GM18517 (cell line): ENCODE results near the gene CLEC7A.

ENCODE experiments used
- ATAC-seq: cut with Tn5 transposase; IDR thresholded peaks from one replicate; pipeline ENCODE4 v1.9.1; 2021; ENCODE audit warnings: mild to moderate bottlenecking, moderate library complexity; ENCODE audit not compliant: unreplicated experiment

The CLEC7A gene

DNA sequence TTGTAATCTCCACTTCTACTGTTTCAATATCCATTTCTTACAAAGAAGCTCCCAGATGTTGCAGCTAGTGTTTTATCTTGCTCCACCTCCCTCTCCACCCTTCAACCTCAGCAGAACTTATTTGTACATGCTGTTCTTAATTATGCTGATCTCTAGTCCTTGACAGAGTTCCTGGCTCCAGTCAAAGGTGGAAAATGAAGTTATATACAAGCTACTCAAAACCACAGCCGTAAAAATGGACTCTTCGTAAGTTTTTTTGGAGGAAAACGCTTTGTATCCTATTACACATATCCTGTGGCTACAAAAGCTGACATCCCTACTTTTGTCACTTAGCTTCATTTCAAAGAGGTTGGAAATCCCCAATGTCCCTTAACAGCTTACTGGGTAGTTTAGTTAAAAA lies 32.5 kb downstream of the CLEC7A start:
- no peak for ATAC-seq

DNA sequence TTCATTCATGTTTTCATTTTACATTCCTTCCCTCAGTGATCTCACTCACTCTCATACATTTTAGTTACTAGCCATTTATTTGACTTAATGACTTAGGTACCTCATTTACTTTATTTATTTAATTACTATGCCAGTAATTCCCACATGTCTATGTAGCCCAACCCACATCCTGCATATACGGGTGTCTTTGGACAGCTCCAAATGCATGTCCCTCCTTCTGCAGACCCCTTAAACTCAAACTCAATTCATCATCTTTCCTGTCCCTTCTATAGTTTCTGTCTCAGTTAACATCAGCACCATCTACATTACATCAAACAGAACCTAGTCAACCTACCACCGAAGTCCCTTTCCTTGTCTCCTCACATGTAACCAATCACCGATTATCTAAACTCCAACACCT lies 34.0 kb downstream of the CLEC7A start:
- no peak for ATAC-seq

DNA sequence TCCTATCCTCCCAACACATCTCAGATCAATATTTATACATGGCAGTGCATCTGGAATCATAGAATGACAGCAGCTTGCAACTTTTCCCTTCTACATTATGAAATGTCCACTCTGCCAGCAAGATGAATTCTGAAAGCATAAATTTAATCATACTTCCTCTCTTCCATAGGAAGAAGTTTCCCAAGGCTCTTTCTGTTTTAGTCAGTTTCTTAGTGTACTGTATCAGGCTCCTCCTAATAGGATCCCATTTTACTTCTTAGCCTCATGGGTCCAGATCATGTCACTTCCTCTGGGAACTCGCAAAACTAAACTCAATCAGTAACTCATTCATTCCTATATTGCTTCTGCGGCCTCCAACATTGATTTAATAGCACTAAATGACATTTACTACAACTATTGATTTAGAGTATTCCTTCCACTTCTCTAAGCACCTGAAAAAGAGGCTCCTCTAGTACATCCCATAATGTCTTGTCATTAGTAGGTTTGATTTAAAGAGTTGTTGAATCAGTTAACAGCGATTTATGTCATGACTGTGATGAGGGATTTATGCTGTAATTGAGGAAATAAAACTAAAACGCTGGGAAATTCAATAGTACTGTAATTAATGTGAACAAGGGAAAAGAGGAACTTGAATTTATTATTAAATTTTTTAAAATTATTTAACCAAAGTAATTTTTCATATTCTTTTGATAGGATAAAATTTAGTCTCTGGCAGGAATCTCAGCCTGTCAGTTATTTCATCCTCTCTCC lies 35.2 kb downstream of the CLEC7A start:
- no peak for ATAC-seq

DNA sequence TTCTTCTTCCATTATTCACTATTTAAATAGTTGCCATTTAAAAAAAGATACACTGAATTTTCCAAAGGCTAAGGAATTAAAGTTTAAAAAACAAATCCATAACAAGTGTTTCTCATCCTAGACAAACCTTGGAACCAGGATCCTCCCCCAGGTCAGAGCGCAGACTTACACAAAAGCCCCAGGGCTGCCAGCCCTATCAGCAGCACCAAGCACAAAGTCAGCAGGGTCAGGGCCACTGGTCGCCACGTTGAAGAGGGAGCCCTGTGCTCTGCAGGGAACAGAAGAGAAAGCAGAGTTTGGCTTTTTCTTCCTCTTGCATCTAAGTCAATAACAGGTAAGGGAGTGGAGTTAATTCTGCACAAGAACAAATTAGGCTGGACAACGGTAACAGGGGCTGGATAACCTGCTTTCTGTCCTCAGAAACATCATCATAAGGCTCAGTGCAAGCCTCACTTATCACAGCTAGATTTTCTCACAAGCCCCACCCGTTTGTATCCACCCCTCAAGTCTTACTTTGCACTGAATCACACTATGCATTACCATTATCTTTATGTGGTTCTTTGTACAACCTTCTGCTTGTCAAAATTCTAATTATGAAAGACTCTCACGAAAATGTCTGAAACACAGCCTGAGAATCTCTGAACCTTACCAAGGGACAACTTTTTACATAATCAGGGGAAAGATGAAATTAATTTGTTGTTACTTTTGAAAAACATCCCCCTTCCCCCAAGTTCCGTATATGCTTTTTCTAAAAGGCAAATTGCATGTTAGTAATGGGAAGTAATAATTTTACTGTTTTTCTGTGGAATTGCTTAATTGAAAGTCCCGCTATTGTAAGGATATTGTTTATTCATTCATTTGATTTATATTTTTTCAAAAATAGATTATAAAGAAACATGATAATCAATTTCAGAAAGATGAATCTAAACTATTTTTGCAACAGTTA lies 40.8 kb downstream of the CLEC7A start:
- no peak for ATAC-seq

DNA sequence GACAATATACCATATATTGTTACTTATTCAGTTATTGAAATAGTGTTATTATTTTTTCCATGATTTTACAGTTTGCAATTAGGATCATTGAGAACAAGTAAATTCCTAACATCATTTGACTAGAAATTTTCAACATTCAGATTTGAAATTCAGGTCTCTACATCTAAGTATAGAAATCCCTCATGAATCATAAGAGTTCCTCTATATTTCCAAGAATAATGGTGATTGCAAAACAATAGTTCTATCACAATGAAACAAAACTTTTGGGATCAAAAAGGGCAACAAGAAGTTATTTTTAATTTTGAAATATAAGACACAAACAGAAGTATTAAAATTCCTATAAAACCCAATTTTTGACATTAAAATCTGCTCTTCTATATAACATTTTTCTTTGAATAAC lies 42.0 kb downstream of the CLEC7A start:
- ATAC-seq: no peak

DNA sequence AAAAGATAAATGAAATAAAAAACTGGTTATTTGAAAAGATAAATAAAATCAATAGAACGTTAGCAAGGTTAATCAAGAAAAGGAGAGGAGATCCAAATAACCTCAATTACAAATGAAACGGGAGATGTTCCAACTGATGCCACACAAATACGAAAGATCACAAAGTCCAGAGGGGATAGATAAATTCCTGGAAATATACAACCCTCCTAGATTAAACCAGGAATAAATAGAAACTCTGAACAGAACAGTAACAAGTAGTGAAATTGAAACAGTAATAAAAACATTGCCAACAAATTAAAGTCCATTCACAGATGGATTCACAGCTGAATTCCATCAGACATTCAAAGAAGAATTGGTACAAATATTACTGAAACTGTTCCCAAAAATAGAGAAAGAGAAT lies 43.6 kb downstream of the CLEC7A start:
- no peak for ATAC-seq

DNA sequence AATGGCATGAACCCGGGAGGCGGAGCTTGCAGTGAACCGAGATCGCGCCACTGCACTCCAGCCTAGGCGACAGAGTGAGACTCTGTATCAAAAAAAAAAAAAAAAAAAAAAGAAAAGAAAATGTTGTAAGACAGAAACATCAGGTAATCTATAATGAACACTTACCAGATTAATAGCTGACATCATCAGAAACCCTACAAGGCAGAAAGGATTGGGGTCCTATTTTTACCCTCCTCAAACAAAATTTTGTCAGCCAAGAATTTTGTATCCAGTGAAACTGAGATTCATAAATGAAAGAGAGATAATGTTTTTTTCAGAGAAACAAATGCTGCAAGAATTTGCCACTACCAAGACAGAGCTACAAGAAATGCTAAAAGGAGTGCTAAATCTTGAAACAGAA lies 45.3 kb downstream of the CLEC7A start:
- ATAC-seq: no peak

DNA sequence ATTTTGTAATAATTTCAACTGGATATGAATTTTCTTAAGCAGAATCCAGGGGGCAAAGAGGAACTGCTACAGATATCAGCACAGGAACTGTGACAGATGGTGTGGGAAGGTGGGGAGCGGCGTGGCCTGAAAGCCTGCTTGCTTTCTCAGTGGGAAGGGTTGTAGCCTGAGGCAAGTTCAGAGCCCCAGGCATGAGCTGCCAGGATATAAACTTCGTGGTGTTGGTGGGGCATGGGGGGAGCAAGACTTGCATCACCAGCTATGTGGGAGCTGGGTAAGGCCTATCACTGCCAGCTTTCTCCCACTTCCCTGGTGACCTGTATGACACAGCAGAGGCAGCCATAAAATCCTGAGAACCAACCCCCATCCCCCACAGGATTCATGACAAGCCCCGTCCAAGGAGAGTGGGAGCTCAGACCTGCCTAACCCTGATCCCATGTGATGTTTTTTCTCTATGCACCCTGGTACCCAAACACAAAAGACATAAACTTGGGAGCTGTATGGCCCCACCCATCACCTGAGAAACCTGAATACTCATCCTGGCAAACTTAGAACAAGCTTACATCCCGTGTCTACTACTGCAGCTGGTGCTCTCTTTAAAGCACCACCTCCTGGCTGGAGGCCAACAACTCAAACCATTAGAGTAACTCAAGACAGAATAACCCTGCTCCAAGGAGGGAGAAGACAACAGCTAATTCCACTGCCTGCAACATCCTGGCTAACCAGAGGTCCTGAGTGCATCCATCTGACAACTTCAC lies 47.7 kb downstream of the CLEC7A start:
- ATAC-seq: no peak

DNA sequence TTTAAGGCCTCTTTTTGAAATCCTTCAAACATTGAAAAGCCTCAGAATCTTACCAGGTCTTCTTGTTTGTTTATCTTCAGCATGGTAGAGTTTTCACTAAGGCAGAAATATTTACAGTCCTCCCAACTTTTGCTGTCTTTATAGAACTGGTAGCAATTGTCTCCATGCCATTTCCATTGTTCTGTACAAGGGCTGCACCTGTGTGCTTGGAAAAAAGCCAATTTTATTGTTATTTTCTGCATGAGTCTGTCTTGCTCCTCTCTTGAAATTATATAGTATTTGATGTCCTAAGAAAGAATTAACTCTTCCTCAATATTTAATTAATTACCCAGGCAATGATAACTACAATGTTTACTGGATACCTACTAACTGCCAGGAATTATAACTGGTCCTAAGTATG lies 54.5 kb downstream of the CLEC7A start:
- ATAC-seq: no peak

DNA sequence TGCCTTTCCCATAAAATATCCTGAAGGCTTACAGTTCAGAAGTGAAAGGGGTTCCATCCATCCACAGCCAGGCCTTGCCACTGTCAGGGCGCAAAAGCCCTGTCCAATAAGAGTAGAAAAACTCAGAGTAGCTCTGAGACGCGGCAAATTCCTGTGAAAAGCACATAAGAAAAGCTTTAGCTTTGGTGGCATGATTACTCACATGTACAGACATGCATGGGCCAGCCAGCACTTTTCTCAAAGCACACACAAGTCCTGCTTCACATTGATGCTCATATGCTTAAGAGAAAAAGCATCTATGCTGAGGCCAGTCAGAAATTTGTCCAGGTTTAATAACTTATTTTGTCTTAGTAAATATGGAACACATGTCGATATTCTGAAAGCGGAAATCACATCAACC lies 56.7 kb downstream of the CLEC7A start:
- no peak for ATAC-seq

DNA sequence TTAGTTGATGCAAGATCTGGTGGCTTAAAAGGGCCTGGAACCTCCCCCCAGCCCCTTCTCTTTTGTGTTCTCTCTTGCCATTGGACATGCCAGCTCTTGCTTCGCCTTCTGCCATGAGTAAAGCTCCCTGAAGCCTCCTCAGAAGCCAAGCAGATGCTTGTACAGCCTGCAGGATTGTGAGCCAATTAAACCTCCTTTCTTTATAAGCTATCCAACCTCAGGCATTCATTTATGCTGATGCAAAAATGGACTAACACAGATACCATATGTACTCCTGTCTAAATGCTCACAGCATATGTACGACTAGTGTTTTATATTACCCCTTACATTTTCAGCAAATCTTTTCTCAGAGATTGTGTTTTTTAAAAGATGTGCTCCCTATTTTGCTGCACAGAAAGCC lies 57.9 kb downstream of the CLEC7A start:
- no peak for ATAC-seq

DNA sequence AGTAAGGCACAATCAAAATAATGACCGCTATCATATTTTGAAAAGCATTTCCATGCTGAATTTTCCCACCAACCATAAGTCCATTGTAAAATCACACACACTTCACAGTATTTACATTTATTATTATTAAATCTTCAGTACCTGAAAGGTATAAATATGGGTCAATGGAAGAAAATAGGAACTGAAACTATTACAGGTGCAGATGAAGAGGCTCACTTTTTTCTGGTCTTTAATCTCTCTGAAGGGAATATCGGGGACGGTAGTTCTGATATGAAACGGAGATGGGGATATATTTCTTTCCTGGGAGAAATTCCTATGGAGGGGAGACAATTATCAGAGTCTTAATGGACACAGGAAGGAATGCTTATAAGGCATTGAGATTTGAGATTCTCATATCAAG lies 59.6 kb downstream of the CLEC7A start:
- ATAC-seq: no peak

DNA sequence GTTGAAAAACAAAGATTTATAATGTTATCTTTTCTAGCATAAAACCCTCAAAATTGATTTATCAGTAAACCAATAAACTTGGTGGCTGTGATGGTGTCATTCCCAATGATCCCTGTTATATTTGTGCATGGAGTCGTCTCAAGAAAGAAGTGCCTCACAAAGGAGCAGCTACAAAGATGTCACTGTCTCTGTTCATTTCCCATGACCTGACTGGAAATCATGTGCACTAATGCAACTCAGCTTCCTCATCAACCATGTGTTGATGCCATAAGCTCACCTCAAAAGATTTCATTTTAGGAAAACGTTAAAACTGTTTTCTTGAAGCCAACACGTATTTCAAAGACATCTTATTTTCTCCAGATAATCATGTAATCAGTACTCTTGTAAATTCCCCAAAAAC lies 60.0 kb downstream of the CLEC7A start:
- no peak for ATAC-seq

DNA sequence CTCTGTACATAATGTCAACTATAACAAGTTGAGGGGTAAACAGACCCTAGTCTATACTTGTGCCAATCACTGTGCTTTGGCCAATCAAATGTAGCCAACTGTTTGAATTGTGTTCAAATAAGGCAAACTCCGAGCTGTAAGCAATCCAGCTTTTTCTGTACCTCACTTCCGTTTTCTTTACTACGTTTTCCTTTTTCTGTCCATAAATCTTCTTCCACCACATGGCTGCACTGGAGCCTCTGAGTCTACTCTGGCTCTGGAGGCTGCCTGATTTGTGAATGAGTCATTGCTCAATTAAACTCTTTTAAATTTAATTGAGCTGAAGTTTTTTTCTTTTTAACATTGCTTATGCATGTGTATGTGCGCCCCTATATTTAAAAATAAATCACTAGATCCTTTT lies 60.9 kb downstream of the CLEC7A start:
- ATAC-seq: no peak

DNA sequence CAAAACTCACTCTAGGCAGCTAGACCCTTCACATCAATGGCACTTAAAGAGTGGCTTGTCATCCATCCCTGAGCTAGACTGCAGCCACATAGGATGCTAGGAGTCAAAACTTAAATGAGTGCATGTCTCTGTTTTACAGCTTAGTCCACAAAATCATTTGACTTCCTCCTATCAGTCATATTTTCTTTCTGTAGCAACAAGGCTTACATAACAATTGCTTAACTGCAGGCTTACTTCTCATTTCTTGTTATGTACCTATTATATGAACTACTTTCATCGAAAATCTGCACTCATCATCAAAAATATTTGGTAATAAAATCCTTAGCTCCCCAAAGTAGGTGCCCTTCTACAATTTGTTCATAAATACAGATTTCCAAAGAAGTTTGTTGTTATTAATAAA lies 61.4 kb downstream of the CLEC7A start:
- ATAC-seq: no peak

DNA sequence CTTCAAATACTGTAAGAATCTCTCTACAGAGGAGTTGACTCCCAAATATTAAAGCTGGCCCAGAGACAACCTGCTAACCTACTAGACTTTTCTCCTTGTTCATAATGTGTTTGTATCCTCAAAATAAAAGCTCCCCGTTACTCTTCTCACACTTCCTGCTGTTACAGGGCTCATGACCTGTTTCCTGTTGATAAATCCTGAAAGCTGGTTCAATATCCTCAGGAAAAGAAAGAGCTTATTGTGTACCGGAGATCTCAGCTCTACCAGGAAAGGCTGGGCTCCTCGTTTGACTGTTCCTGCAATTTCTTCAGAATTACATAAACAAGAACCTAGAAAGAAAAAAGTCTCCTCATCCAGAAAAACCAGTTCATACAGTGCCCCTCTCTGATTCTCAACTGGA lies 62.1 kb downstream of the CLEC7A start:
- ATAC-seq: no peak

DNA sequence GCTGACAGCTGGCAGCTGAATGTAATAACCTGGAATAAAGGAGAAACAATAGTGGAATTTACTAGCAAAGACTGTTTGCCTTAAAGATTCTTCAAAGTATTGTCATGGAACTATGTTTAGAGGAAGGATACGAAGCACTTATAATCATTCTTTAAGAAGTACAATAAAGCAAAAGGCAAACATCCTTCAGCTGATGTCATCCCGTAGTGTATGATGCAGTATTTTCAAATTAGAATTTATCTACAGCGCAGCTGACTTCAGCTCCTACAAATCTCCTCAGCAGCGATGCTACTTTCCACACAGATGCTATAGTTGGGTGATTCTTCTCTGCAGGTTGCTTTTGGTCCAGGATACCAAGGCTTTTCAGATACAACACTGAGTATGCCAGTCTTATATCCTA lies 62.7 kb downstream of the CLEC7A start:
- no peak for ATAC-seq
